Caco-2 (cell line): ENCODE data around the gene CNGA4. TPM values are rescaled to one million over a fixed set of nuclear protein-coding genes. Genes with fewer than 3 reads are reported as not detected.
A peak's percentile ranks its signal among the peaks of the same experiment; 100 is the strongest.

Experiments used
- BruUV-seq: library from RNA; stranded (reverse); fragments of 400-500 nt; replicated peaks from 2 replicates; lab custom pipeline; 2021; lab: Mats Ljungman, UMichigan
- CTCF ChIA-PET: fragments of 300-600 bp; sonication (Branson Sonifier 250); formaldehyde crosslinking; loops from one replicate; lab custom pipeline; 2022; ENCODE audit warnings: antibody characterized with exemption; lab: Charles Lee
- POLR2A ChIA-PET: fragments of 300-600 bp; sonication (Branson Sonifier 250); formaldehyde crosslinking; loops from one replicate; lab custom pipeline; 2022; ENCODE audit warnings: antibody characterized with exemption; lab: Charles Lee
- DNase-seq, 2 experiments: peaks; one replicate each; pipeline versions ENCODE4 v3.0.0 to v3.0.0-alpha.2; 2020 to 2022
- H3K27me3 ChIP-seq: replicated peaks from 2 replicates; pipeline ENCODE4 v1.6.0; 2011; ENCODE audit warnings: low read length; ENCODE audit not compliant: control insufficient read depth, insufficient read depth
- H3K36me3 ChIP-seq: 2 replicates; pipeline ENCODE4 v1.5.1; 2011; ENCODE audit warnings: low read length; ENCODE audit not compliant: control insufficient read depth, insufficient read depth
- H3K4me1 ChIP-seq: fragments of 250-450 bp; sonication (Bioruptor Pico); 2 replicates; pipeline ENCODE4 v1.5.1; 2020; ENCODE audit warnings: mild to moderate bottlenecking
- H3K4me3 ChIP-seq: 2 replicates; pipeline ENCODE4 v1.5.1; 2011; ENCODE audit warnings: low read depth, mild to moderate bottlenecking, control low read depth, low read length
- H3K9me3 ChIP-seq: fragments of 250-450 bp; sonication (Bioruptor Pico); 2 replicates; pipeline ENCODE4 v1.5.1; 2020; ENCODE audit warnings: mild to moderate bottlenecking, moderate library complexity
- H3K27ac Mint-ChIP-seq: one replicate; pipeline ENCODE4 v1.8.0; 2022; ENCODE audit warnings: mixed read lengths; ENCODE audit not compliant: unreplicated experiment
- H3K27me3 Mint-ChIP-seq: one replicate; pipeline ENCODE4 v1.8.0; 2022; ENCODE audit warnings: mixed read lengths; ENCODE audit not compliant: insufficient read depth, unreplicated experiment
- H3K36me3 Mint-ChIP-seq: one replicate; pipeline ENCODE4 v1.8.0; 2022; ENCODE audit warnings: mild to moderate bottlenecking, mixed read lengths; ENCODE audit not compliant: insufficient read depth, unreplicated experiment
- H3K4me1 Mint-ChIP-seq: one replicate; pipeline ENCODE4 v1.8.0; 2022; ENCODE audit warnings: low read depth, mixed read lengths; ENCODE audit not compliant: unreplicated experiment
- H3K4me3 Mint-ChIP-seq: one replicate; pipeline ENCODE4 v1.8.0; 2022; ENCODE audit warnings: mild to moderate bottlenecking, moderate library complexity, mixed read lengths; ENCODE audit not compliant: unreplicated experiment
- H3K9me3 Mint-ChIP-seq: one replicate; pipeline ENCODE4 v1.8.0; 2022; ENCODE audit warnings: mixed read lengths; ENCODE audit not compliant: unreplicated experiment
- CTCF ChIP-seq, 2 experiments: fragments of 200-600 bp in 1 of 2; IDR thresholded peaks; 1 replicate in 1 of 2; 2 replicates in 1 of 2; pipeline versions ENCODE4 v1.5.1 to v1.8.0; 2011 to 2022; ENCODE audit warnings: antibody characterized with exemption in 1 of 2, control low read depth in 1 of 2, inconsistent platforms in 1 of 2, low read depth in 1 of 2, low read length in 1 of 2, mild to moderate bottlenecking in 1 of 2, moderate library complexity in 1 of 2; ENCODE audit not compliant: insufficient read depth in 1 of 2, severe bottlenecking in 1 of 2, unreplicated experiment in 1 of 2
- intact Hi-C: fragments of 100-400 bp; cut with micrococcal nuclease; formaldehyde crosslinking; loops from one replicate; pipeline ENCODE4 v1.10.0; 2022; ENCODE audit not compliant: unreplicated experiment
- total RNA-seq: library from RNA; stranded (reverse); gene quantifications from 2 replicates; pipeline ENCODE4 v1.2.3, GENCODE V29; 2022

The CNGA4 gene
- total RNA-seq, 1 experiment from 2014 or later: not detected

GRCh38 chr11:6234387-6235107, 4.3 kb upstream of the CNGA4 start, which contains the start of gene FHIP1B:
TSS of gene FHIP1B (minus strand) at chr11:6234636. CDS start at chr11:6224516, 10,120 bp downstream.
- Mint-ChIP-seq H3K27ac (peak within 1 kb of the TSS; percentile 90), H3K36me3 (peaks cover 7% of the 10 kb centered on the region), H3K9me3 (no peaks in the 10 kb centered on the region), H3K4me3 (peak within 1 kb of the TSS; percentile 87), H3K27me3 (no peaks in the 10 kb centered on the region), H3K4me1 (peaks cover 19% of the 10 kb centered on the region)
- peaks cover 19% of the 10 kb centered on the region for H3K4me1 ChIP-seq
- no peak for TF ChIP-seq CTCF (IDR thresholded peaks at IDR 0.05; ENCODE audit: insufficient read depth in 1 of 2, low read depth in 1 of 2, low read length in 1 of 2, severe bottlenecking in 1 of 2, unreplicated experiment in 1 of 2)
- no peaks in the 10 kb centered on the region for H3K36me3 ChIP-seq
- BruUV-seq: no TSS peak
- H3K4me3 ChIP-seq: peak within 1 kb of the TSS; percentile 89
- no peaks in the 10 kb centered on the region for H3K9me3 ChIP-seq
- peak; percentile 100 for DNase-seq
- H3K27me3 ChIP-seq: no peaks in the 10 kb centered on the region
- CTCF ChIA-PET: interaction anchor here (0.6 to 2.5 kb wide), 8 partner anchors 17 to 154 kb away, joined by 3 to 13 read pairs (median 4); no protein-coding TSS in a partner anchor
- POLR2A ChIA-PET: interaction anchor here (0.6 to 1.1 kb wide), 3 partner anchors 111 to 449 kb away, joined by 3 to 4 read pairs (median 3); partner anchors contain the start of gene MRPL17
- intact Hi-C loops: loop anchor here (1.0 to 10.0 kb wide), 6 partner anchors 14 to 1627 kb away; partner anchors contain the start of genes ARFIP2, TAF10, TIMM10B and TPP1

- Histone ChIP-seq H3K36me3 (no peaks in the 10 kb centered on the region), H3K4me1 (peaks cover 7% of the 10 kb centered on the region), H3K4me3 (no peak overlapping the region), H3K9me3 (no peaks in the 10 kb centered on the region), H3K27me3 (no peaks in the 10 kb centered on the region)
- no peak overlapping the region for H3K27ac Mint-ChIP-seq
- ChIA-PET POLR2A (no interaction called here), CTCF (no interaction called here)
- no peaks in the 10 kb centered on the region for H3K27me3 Mint-ChIP-seq
- H3K36me3 Mint-ChIP-seq: peaks cover 7% of the 10 kb centered on the region
- BruUV-seq: no TSS peak
- no peak overlapping the region for H3K4me3 Mint-ChIP-seq
- intact Hi-C loops: loop anchor here (5.0 to 10.0 kb wide), 2 partner anchors 60 to 378 kb away; partner anchors contain the start of genes TAF10 and TPP1
- no peaks in the 10 kb centered on the region for H3K9me3 Mint-ChIP-seq
- DNase-seq: no peak
- TF ChIP-seq CTCF (IDR thresholded peaks at IDR 0.05; ENCODE audit: insufficient read depth in 1 of 2, low read depth in 1 of 2, low read length in 1 of 2, severe bottlenecking in 1 of 2, unreplicated experiment in 1 of 2): no peak
- H3K4me1 Mint-ChIP-seq: peaks cover 6% of the 10 kb centered on the region
Measured at GRCh38 chr11:6237266-6237665, 1.6 kb upstream of the CNGA4 start.

- Histone ChIP-seq H3K9me3 (no peaks in the 10 kb centered on the region), H3K27me3 (no peaks in the 10 kb centered on the region), H3K36me3 (no peaks in the 10 kb centered on the region), H3K4me1 (peaks cover 7% of the 10 kb centered on the region), H3K4me3 (no peak overlapping the region)
- Mint-ChIP-seq H3K4me3 (no peak overlapping the region), H3K27me3 (no peaks in the 10 kb centered on the region), H3K9me3 (no peaks in the 10 kb centered on the region), H3K36me3 (peaks cover 7% of the 10 kb centered on the region), H3K27ac (no peak overlapping the region), H3K4me1 (peaks cover 6% of the 10 kb centered on the region)
- BruUV-seq: no TSS peak
- DNase-seq: no peak
- intact Hi-C loops: loop anchor here (1.0 to 10.0 kb wide), 3 partner anchors 10 to 377 kb away; partner anchors contain the start of genes TAF10 and TPP1
- POLR2A ChIA-PET: no interaction called here
- TF ChIP-seq CTCF (IDR thresholded peaks at IDR 0.05; ENCODE audit: insufficient read depth in 1 of 2, low read depth in 1 of 2, low read length in 1 of 2, severe bottlenecking in 1 of 2, unreplicated experiment in 1 of 2): no peak
- CTCF ChIA-PET: interaction anchor here (0.8 kb wide), 1 partner anchor 14 kb away, joined by 3 read pairs; no protein-coding TSS in a partner anchor
Measured at GRCh38 chr11:6237761-6238302, 1.1 kb upstream of the CNGA4 start.
